K562 (cell line): ENCODE results near the gene BICD1. TPM values are rescaled to one million over a fixed set of nuclear protein-coding genes. Genes with fewer than 3 reads are reported as not detected.

ENCODE experiments used
- ATAC-seq: fragments of 200-7000 bp; cut with Tn5 transposase; 3 replicates; pipeline ENCODE4 v1.9.1; 2020; ENCODE audit warnings: moderate library complexity
- BruUV-seq: library from RNA; stranded (reverse); fragments of 400-500 nt; replicated peaks from 2 replicates; lab custom pipeline; 2021; lab: Mats Ljungman, UMichigan
- CTCF ChIA-PET: fragments of 300-600 bp; formaldehyde crosslinking; extraction: SDS; loops from one replicate; lab custom pipeline; 2021; ENCODE audit warnings: low intra/inter-chr PET ratio; lab: Yijun Ruan, JAX
- POLR2A ChIA-PET: fragments of 300-600, 350-650 bp; sonication (Branson Sonifier 250); formaldehyde crosslinking; extraction: SDS; loops from one replicate; lab custom pipeline; 2021; ENCODE audit warnings: antibody characterized with exemption, inconsistent platforms; lab: Yijun Ruan, JAX
- DNase-seq, 4 experiments: peaks; one replicate each; pipeline versions ENCODE4 v3.0.0 to v3.0.0-alpha.2; 2011 to 2018; ENCODE audit warnings: low spot score in 3 of 4, mixed read lengths in 3 of 4; ENCODE audit errors: extremely low read depth in 1 of 4
- FAIRE-seq: peaks from 2 replicates; lab custom pipeline; 2011; peaks lifted over from hg19 to GRCh38; lab: Jason Lieb, UNC
- H2AFZ ChIP-seq: 2 replicates; pipeline ENCODE4 v1.6.0; 2011; ENCODE audit warnings: low read depth, low read length, control low read depth, inconsistent platforms
- H3K27ac ChIP-seq: fragments of 200-600 bp; 3 replicates; pipeline ENCODE4 v1.8.0; 2011; ENCODE audit warnings: low read depth, mild to moderate bottlenecking, control low read depth, inconsistent platforms, low read length, moderate library complexity, mixed read lengths; ENCODE audit errors: extremely low read depth
- H3K27me3 ChIP-seq, 2 experiments: fragments of 300-600 bp in 1 of 2; 2 replicates in 1 of 2; 3 replicates in 1 of 2; pipeline versions ENCODE4 v1.6.0 to v1.8.0; 2011; ENCODE audit warnings: inconsistent platforms in 2 of 2, low read length in 2 of 2, mild to moderate bottlenecking in 1 of 2, mixed read lengths in 1 of 2, moderate library complexity in 1 of 2; ENCODE audit not compliant: control insufficient read depth in 2 of 2, insufficient read depth in 2 of 2
- H3K36me3 ChIP-seq: fragments of 300-600 bp; 3 replicates; pipeline ENCODE4 v1.8.0; 2011; ENCODE audit warnings: mild to moderate bottlenecking, low read length, inconsistent platforms; ENCODE audit not compliant: control insufficient read depth, insufficient read depth
- H3K4me1 ChIP-seq, 2 experiments: fragments of 200-600 bp in 1 of 2; replicated peaks in 1 of 2; 2 replicates in 1 of 2; 3 replicates in 1 of 2; pipeline versions ENCODE4 v1.5.1 to v1.8.0; 2011; ENCODE audit warnings: inconsistent platforms in 2 of 2, low read length in 2 of 2, mild to moderate bottlenecking in 1 of 2, mixed read lengths in 1 of 2, moderate library complexity in 1 of 2; ENCODE audit not compliant: control insufficient read depth in 2 of 2, insufficient read depth in 2 of 2
- H3K4me2 ChIP-seq: 2 replicates; pipeline ENCODE4 v1.6.1; 2011; ENCODE audit warnings: low read length, control low read depth, inconsistent platforms, mixed read lengths; ENCODE audit not compliant: insufficient read depth
- H3K4me3 ChIP-seq: fragments of 200-600 bp; sonication (generic), shearing (Covaris generic); 2 replicates; pipeline ENCODE4 v1.5.1; 2016; ENCODE audit warnings: control low read depth, inconsistent platforms
- H3K79me2 ChIP-seq: fragments of 200-600 bp; 3 replicates; pipeline ENCODE4 v1.8.0; 2011; ENCODE audit warnings: low read length, inconsistent platforms; ENCODE audit not compliant: control insufficient read depth, insufficient read depth
- H3K9ac ChIP-seq, 2 experiments: 2 replicates each; pipeline versions ENCODE4 v1.6.0 to v1.6.1; 2011; ENCODE audit warnings: low read depth in 2 of 2, low read length in 2 of 2, control low read depth in 1 of 2, inconsistent platforms in 1 of 2, mild to moderate bottlenecking in 1 of 2, mixed read lengths in 1 of 2; ENCODE audit not compliant: insufficient read depth in 1 of 2
- H3K9me1 ChIP-seq: one replicate; pipeline ENCODE4 v1.6.0; 2011; ENCODE audit warnings: inconsistent platforms, mild to moderate bottlenecking, low read length, moderate library complexity; ENCODE audit not compliant: control insufficient read depth, insufficient read depth
- H3K9me3 ChIP-seq: replicated peaks from 2 replicates; pipeline ENCODE4 v1.5.1; 2011; ENCODE audit warnings: low read depth, low read length, inconsistent platforms; ENCODE audit not compliant: control insufficient read depth, insufficient read depth
- H4K20me1 ChIP-seq: replicated peaks from 2 replicates; pipeline ENCODE4 v1.6.1; 2011; ENCODE audit warnings: low read length, inconsistent platforms, mixed read lengths; ENCODE audit not compliant: control insufficient read depth, insufficient read depth
- CAMTA2 ChIP-seq: fragments of 250-450 bp; sonication (Bioruptor Pico); conservative IDR thresholded peaks from 2 replicates; pipeline ENCODE4 v1.5.1; 2022
- DNMT1 ChIP-seq: fragments of 450-650 bp; IDR thresholded peaks from 2 replicates; pipeline ENCODE4 v1.6.1; 2016; ENCODE audit warnings: antibody characterized with exemption, mild to moderate bottlenecking
- GATA2 ChIP-seq: sonication (generic); formaldehyde crosslinking; IDR thresholded peaks from 2 replicates; pipeline ENCODE4 v1.4.0; 2020; ENCODE audit warnings: mild to moderate bottlenecking, missing genetic modification reagents
- ILK ChIP-seq: fragments of 450-650 bp; IDR thresholded peaks from 2 replicates; pipeline ENCODE4 v1.6.1; 2016; ENCODE audit warnings: missing genetic modification characterization, low read depth, mild to moderate bottlenecking, missing compliant biosample characterization, moderate library complexity, borderline replicate concordance
- ZNF436 ChIP-seq: fragments of 250-450, 450-650 bp; sonication (Bioruptor Pico); formaldehyde crosslinking; IDR thresholded peaks from 2 replicates; pipeline ENCODE4 v1.7.0; 2020; ENCODE audit warnings: mild to moderate bottlenecking
- WGBS: fragments of 100-300 bp; shearing (Covaris generic); methylation state at CpG from one replicate; pipeline ENCODE4 v1.1.6; 2016; ENCODE audit warnings: low coverage, mixed read lengths; ENCODE audit not compliant: insufficient coverage; ENCODE audit errors: missing lambda C conversion rate; 5-methylcytosine and 5-hydroxymethylcytosine counted together
- in situ Hi-C: fragments of 300-500 bp; cut with MboI; formaldehyde crosslinking; loops from 4 replicates; pipeline ENCODE4 v1.15.0; 2018; ENCODE audit warnings: inconsistent platforms, mixed read lengths
- intact Hi-C: fragments of 100-400 bp; cut with micrococcal nuclease; formaldehyde crosslinking; loops from 2 replicates; pipeline ENCODE4 v1.14.2; 2022
- polyA plus RNA-seq, 8 experiments: library from polyadenylated mRNA; depleted of rRNA in 4 of 8; stranded (reverse) in 5 of 8; unstranded in 3 of 8; fragments of >200 nt; fragmentation: Nextera tagmentation in 2 of 8; fragmentation: Illumina TruSeq in 1 of 8; extraction: Ambion mirVana in 2 of 8; extraction: Trizol in 1 of 8; gene quantifications; 2 replicates each; pipeline versions ENCODE4 v1.2.1 to v1.2.3, GENCODE V29; 2011 to 2014; ENCODE audit warnings: inconsistent platforms in 1 of 8, missing spikeins in 1 of 8
- total RNA-seq, 7 experiments: library from RNA; depleted of rRNA in 6 of 7; stranded (reverse); fragments of >200 nt in 6 of 7; fragmentation: Illumina TruSeq in 2 of 7; extraction: Trizol in 2 of 7; gene quantifications; 2 replicates each; pipeline versions ENCODE4 v1.2.1 to v1.2.3, GENCODE V29; 2011 to 2021; ENCODE audit warnings: low replicate concordance in 1 of 7
- TF ChIP-seq, protein P1 (sequence below), 2 experiments: fragments of 150-350 bp in 1 of 2; IDR thresholded peaks; 2 replicates each; pipeline ENCODE4 v1.6.1; 2012 to 2016; ENCODE audit warnings: low read depth in 2 of 2, low read length in 2 of 2, mild to moderate bottlenecking in 1 of 2, moderate library complexity in 1 of 2
- TF ChIP-seq, protein P2 (sequence below): sonication (generic); formaldehyde crosslinking; IDR thresholded peaks from 2 replicates; pipeline ENCODE4 v1.8.0; 2023; ENCODE audit warnings: mild to moderate bottlenecking, missing genetic modification reagents

Gene BICD1
- total and polyA plus RNA-seq, 9 of the 15 experiments (the other 6 are each of a cell fraction or from before 2014, with no cell fraction given), result 3.5 to 21.1 (median 12.5) TPM

DNA sequence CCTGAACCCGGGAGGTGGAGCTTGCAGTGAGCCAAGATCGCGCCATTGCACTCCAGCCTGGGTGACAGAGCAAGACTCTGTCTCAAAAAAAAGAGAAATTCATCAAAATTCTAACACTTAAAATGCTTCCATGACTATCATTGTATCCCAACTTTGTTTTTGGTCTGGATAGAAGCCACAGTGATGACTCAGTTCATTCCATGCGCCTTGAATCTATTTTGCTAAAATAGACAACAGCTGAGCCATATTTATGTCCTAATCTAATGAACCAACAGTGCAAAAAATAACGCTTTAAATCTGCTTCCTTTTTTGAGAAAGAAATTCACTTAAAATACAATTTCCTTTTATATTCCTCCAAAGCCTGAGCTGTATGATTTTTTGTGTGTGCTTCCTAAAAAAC is 23.2 kb upstream of the BICD1 start:
- no TSS peak for BruUV-seq
- Histone ChIP-seq H3K4me2 (no peak overlapping the region), H3K9me1 (no peaks in the 10 kb centered on the region), H3K79me2 (no peaks in the 10 kb centered on the region), H4K20me1 (no peaks in the 10 kb centered on the region), H3K4me3 (no peak overlapping the region), H2AFZ (0 out of 2 replicates have a peak overlapping the region, but pooled peaks have one; percentile 4), H3K9ac (no peak overlapping the region), H3K4me1 (no peaks in the 10 kb centered on the region), H3K36me3 (no peaks in the 10 kb centered on the region), H3K27ac (no peak overlapping the region), H3K9me3 (no peaks in the 10 kb centered on the region), H3K27me3 (no peaks in the 10 kb centered on the region)
- 84% methylated on average over 5 of the region's 5 CpGs for WGBS
- ChIA-PET POLR2A (no interaction called here), CTCF (interaction anchor here (0.7 kb wide), 1 partner anchor 8 kb away, joined by 4 read pairs; no protein-coding TSS in a partner anchor)
- TF ChIP-seq DNMT1, result no peak
- no peak for TF ChIP-seq CAMTA2 (CRISPR knock-in tag)
- no peak for TF ChIP-seq GATA2 (CRISPR knock-in tag)
- in situ Hi-C loops, result no loop called here
- DNase-seq (no peak), FAIRE-seq (no peak), ATAC-seq (no peak)
- intact Hi-C loops, result no loop called here

DNA sequence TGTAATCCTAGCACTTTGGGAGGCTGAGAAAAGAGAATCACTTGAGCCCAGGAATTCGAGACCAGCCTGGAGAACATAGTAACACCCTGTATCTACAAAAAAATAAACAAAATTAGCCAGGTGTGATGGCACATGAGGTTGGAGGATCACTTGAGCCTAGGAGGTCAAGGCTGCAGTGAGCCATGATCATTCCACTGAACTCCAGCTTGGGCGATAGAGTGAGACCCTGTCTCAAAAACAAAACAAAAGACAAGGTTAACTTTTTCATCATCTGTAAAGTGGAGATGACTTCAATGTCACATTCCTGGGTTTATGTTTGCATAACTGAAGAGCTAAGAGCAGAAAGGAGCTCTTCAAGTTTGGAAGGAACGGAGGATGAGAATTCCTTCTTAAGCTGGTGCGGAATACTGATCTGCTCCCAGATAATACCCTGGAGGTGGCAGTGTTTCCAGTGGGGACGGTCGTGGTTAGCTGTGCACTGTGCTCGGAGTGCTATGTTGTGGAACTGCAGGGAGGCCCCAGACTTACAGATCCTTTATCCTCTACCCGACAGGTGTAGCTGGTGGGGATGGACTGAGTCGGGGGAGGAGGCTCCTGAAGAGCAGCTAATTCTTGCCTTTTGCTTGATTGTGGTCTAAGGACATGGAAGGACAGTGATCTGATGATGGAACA is 22.5 kb upstream of the BICD1 start:
- peak; percentile 60 for FAIRE-seq
- no peaks in the 10 kb centered on the region for H3K36me3 ChIP-seq
- no peak overlapping the region for H3K4me3 ChIP-seq
- no peaks in the 10 kb centered on the region for H3K9me1 ChIP-seq
- no peaks in the 10 kb centered on the region for H3K9me3 ChIP-seq
- WGBS, result 60% methylated on average over 9 of the region's 9 CpGs
- no peak overlapping the region for H3K27ac ChIP-seq
- no peak for DNase-seq
- no TSS peak for BruUV-seq
- in situ Hi-C loops (no loop called here), intact Hi-C loops (no loop called here)
- POLR2A ChIA-PET, result interaction anchor here (0.7 to 1.3 kb wide), 4 partner anchors 8 to 309 kb away, joined by 3 to 6 read pairs (median 4); no protein-coding TSS in a partner anchor
- no peaks in the 10 kb centered on the region for H4K20me1 ChIP-seq
- TF ChIP-seq, protein P1, sequence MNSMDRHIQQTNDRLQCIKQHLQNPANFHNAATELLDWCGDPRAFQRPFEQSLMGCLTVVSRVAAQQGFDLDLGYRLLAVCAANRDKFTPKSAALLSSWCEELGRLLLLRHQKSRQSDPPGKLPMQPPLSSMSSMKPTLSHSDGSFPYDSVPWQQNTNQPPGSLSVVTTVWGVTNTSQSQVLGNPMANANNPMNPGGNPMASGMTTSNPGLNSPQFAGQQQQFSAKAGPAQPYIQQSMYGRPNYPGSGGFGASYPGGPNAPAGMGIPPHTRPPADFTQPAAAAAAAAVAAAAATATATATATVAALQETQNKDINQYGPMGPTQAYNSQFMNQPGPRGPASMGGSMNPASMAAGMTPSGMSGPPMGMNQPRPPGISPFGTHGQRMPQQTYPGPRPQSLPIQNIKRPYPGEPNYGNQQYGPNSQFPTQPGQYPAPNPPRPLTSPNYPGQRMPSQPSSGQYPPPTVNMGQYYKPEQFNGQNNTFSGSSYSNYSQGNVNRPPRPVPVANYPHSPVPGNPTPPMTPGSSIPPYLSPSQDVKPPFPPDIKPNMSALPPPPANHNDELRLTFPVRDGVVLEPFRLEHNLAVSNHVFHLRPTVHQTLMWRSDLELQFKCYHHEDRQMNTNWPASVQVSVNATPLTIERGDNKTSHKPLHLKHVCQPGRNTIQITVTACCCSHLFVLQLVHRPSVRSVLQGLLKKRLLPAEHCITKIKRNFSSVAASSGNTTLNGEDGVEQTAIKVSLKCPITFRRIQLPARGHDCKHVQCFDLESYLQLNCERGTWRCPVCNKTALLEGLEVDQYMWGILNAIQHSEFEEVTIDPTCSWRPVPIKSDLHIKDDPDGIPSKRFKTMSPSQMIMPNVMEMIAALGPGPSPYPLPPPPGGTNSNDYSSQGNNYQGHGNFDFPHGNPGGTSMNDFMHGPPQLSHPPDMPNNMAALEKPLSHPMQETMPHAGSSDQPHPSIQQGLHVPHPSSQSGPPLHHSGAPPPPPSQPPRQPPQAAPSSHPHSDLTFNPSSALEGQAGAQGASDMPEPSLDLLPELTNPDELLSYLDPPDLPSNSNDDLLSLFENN (IDR thresholded peaks at IDR 0.05; ENCODE audit: low read depth in 2 of 2, low read length in 2 of 2), result no peak
- no peak for TF ChIP-seq ZNF436 (CRISPR knock-in tag)
- TF ChIP-seq, protein P2, sequence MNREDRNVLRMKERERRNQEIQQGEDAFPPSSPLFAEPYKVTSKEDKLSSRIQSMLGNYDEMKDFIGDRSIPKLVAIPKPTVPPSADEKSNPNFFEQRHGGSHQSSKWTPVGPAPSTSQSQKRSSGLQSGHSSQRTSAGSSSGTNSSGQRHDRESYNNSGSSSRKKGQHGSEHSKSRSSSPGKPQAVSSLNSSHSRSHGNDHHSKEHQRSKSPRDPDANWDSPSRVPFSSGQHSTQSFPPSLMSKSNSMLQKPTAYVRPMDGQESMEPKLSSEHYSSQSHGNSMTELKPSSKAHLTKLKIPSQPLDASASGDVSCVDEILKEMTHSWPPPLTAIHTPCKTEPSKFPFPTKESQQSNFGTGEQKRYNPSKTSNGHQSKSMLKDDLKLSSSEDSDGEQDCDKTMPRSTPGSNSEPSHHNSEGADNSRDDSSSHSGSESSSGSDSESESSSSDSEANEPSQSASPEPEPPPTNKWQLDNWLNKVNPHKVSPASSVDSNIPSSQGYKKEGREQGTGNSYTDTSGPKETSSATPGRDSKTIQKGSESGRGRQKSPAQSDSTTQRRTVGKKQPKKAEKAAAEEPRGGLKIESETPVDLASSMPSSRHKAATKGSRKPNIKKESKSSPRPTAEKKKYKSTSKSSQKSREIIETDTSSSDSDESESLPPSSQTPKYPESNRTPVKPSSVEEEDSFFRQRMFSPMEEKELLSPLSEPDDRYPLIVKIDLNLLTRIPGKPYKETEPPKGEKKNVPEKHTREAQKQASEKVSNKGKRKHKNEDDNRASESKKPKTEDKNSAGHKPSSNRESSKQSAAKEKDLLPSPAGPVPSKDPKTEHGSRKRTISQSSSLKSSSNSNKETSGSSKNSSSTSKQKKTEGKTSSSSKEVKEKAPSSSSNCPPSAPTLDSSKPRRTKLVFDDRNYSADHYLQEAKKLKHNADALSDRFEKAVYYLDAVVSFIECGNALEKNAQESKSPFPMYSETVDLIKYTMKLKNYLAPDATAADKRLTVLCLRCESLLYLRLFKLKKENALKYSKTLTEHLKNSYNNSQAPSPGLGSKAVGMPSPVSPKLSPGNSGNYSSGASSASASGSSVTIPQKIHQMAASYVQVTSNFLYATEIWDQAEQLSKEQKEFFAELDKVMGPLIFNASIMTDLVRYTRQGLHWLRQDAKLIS, result no peak
- no peak for TF ChIP-seq ILK
- no peak overlapping the region for H2AFZ ChIP-seq
- ATAC-seq, result no peak
- no peaks in the 10 kb centered on the region for H3K27me3 ChIP-seq
- CTCF ChIA-PET, result no interaction called here
- no peaks in the 10 kb centered on the region for H3K79me2 ChIP-seq
- no peak overlapping the region for H3K4me2 ChIP-seq
- no peaks in the 10 kb centered on the region for H3K4me1 ChIP-seq
- H3K9ac ChIP-seq, result no peak overlapping the region
